Measurements from ENCODE around the gene A2M. TPM values are rescaled to one million over a fixed set of nuclear protein-coding genes. Genes with fewer than 3 reads are reported as not detected.

Gene A2M
- total and polyA plus RNA-seq, 2 of the 13 experiments (the other 11 are each of a cell fraction or from before 2014, with no cell fraction given) = 2,807 to 6,551 TPM

DNA sequence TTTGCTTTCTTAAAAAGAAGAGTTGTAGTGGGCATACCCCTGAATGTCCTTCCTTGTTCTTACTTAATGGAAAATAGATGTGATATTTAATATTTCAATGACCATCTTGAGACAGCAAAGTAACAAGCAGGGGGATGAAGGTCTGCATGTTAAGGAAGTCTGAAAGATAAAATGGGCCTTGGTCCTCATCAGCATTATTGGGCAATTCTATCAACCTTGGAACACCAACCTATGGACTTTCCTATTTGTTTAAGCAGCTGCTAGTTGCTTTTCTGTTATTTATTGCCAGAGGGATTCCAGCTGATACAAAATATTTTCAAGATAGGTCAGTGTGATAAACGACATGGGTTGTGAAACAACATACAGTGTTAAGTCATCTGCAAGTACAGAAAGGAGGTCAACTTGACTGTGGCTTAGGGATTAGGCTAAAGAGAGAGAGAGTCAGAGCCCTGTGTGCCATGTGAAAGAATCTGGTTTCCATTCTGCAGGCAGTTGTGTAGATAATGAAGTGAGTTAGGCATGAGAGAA, 16.4 kb upstream of the A2M start (continued):
- TF ChIP-seq, protein P1, sequence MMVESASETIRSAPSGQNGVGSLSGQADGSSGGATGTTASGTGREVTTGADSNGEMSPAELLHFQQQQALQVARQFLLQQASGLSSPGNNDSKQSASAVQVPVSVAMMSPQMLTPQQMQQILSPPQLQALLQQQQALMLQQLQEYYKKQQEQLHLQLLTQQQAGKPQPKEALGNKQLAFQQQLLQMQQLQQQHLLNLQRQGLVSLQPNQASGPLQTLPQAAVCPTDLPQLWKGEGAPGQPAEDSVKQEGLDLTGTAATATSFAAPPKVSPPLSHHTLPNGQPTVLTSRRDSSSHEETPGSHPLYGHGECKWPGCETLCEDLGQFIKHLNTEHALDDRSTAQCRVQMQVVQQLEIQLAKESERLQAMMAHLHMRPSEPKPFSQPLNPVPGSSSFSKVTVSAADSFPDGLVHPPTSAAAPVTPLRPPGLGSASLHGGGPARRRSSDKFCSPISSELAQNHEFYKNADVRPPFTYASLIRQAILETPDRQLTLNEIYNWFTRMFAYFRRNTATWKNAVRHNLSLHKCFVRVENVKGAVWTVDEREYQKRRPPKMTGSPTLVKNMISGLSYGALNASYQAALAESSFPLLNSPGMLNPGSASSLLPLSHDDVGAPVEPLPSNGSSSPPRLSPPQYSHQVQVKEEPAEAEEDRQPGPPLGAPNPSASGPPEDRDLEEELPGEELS (CRISPR knock-in tag; IDR thresholded peaks at IDR 0.05) = peak; percentile 99
- peak; percentile 86 for TF ChIP-seq ZBTB7B (CRISPR knock-in tag; IDR thresholded peaks at IDR 0.05)
- TF ChIP-seq MEF2D (CRISPR knock-in tag; IDR thresholded peaks at IDR 0.05) = peak; percentile 99
- peak; percentile 94 for TF ChIP-seq HOXA5 (CRISPR knock-in tag; IDR thresholded peaks at IDR 0.05)
- TF ChIP-seq, protein P2, sequence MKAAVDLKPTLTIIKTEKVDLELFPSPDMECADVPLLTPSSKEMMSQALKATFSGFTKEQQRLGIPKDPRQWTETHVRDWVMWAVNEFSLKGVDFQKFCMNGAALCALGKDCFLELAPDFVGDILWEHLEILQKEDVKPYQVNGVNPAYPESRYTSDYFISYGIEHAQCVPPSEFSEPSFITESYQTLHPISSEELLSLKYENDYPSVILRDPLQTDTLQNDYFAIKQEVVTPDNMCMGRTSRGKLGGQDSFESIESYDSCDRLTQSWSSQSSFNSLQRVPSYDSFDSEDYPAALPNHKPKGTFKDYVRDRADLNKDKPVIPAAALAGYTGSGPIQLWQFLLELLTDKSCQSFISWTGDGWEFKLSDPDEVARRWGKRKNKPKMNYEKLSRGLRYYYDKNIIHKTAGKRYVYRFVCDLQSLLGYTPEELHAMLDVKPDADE (CRISPR knock-in tag; IDR thresholded peaks at IDR 0.05) = no peak
- peak; percentile 73 for TF ChIP-seq DNMT3B (CRISPR knock-in tag; conservative IDR thresholded peaks at IDR 0.05)
- no peak; the same call in 1 of the 2 replicates for TF ChIP-seq MBD4 (IDR thresholded peaks at IDR 0.05; ENCODE audit: borderline replicate concordance, low read length)
- TF ChIP-seq ZBTB37 (CRISPR knock-in tag; IDR thresholded peaks at IDR 0.05) = peak; percentile 81; the same call in 1 of the 2 replicates
- TF ChIP-seq ZFP36L2 (CRISPR knock-in tag; IDR thresholded peaks at IDR 0.05) = no peak
- no peak for TF ChIP-seq ZNF879 (CRISPR knock-in tag; IDR thresholded peaks at IDR 0.05)
- peak; percentile 79 for TF ChIP-seq JUND (CRISPR knock-in tag; IDR thresholded peaks at IDR 0.05)
- TF ChIP-seq ZSCAN21 (CRISPR knock-in tag; IDR thresholded peaks at IDR 0.05; ENCODE audit: borderline replicate concordance) = no peak
- TF ChIP-seq FIP1L1 (IDR thresholded peaks at IDR 0.05; ENCODE audit: borderline replicate concordance, insufficient read depth, low read depth, low read length) = no peak
- no peak for TF ChIP-seq ZNF720 (CRISPR knock-in tag; IDR thresholded peaks at IDR 0.05)
- peak; percentile 97 for TF ChIP-seq ZNF503 (CRISPR knock-in tag; IDR thresholded peaks at IDR 0.05)
- TF ChIP-seq ZNF12 (CRISPR knock-in tag; IDR thresholded peaks at IDR 0.05) = peak; percentile 98
- TF ChIP-seq NR3C1 (CRISPR knock-in tag; IDR thresholded peaks at IDR 0.05) = no peak
- no peak for TF ChIP-seq SMAD9 (CRISPR knock-in tag; IDR thresholded peaks at IDR 0.05)
- peak; percentile 22; the same call in 1 of the 2 replicates for TF ChIP-seq ZNF557 (CRISPR knock-in tag; IDR thresholded peaks at IDR 0.05)
- TF ChIP-seq ATF7 (IDR thresholded peaks at IDR 0.05) = peak; percentile 77
- no peak for TF ChIP-seq ATF7 (CRISPR knock-in tag; IDR thresholded peaks at IDR 0.05)
- no peak; the same call in 1 of the 2 replicates for TF ChIP-seq KDM5A (IDR thresholded peaks at IDR 0.05; ENCODE audit: borderline replicate concordance, low read length)
- TF ChIP-seq UBTF (CRISPR knock-in tag; IDR thresholded peaks at IDR 0.05) = peak; percentile 30; the same call in 1 of the 2 replicates

Measured in HepG2 (cell line).